Sigmoid colon (tissue), 4 donors: ENCODE data around the gene SPPL2B.

Experiments
- CTCF ChIP-seq, 4 experiments: fragments of 450-650 bp in 3 of 4; fragments of 200-600 bp in 1 of 4; IDR thresholded peaks; one replicate each; pipeline ENCODE4 v1.5.1; 2016 to 2019; ENCODE audit warnings: antibody characterized with exemption in 4 of 4, mild to moderate bottlenecking in 3 of 4, moderate library complexity in 2 of 4
- POLR2AphosphoS5 ChIP-seq, 4 donors: sonication (generic); formaldehyde crosslinking; IDR thresholded peaks; one replicate each; pipeline ENCODE4 v1.6.1; 2017; ENCODE audit warnings: antibody characterized with exemption in 4 of 4

GRCh38 chr19:2324220-2324948 lies 4.1 kb upstream of the SPPL2B start:
- no peak for TF ChIP-seq POLR2AphosphoS5 (IDR thresholded peaks at IDR 0.05)
- no peak for TF ChIP-seq CTCF (IDR thresholded peaks at IDR 0.05)
